Measurements from ENCODE around the gene AMDHD1. TPM values are rescaled to one million over a fixed set of nuclear protein-coding genes. Genes with fewer than 3 reads are reported as not detected.
A peak's percentile ranks its signal among the peaks of the same experiment; 100 is the strongest.

Gene AMDHD1
- 0.10 TPM for polyA plus RNA-seq (ENCODE audit: insufficient read length)

DNA sequence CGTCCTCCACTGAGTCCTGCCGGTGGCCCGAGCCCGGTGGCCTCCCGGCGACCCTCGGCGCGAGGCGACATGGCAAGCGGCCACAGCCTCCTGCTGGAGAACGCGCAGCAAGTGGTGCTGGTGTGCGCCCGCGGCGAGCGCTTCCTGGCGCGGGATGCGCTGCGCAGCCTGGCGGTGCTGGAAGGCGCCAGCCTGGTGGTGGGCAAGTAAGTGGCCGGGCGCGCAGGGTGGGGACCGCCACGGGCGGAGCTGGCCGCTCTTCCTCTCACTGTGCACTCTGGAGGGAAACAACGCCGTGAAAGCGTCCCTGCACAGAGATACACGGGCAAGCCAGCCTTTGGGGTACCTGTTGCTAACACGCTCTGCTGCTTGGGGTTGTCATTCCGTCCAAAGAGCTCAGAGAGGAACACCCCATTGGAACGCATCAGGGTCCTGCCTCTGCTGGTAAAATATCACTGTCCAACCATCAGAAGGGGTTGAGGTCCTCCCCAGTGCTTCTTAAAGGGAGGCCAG lies at the start of gene AMDHD1:
AMDHD1 (plus strand) TSS at position 2 of the 513 bp plus-strand sequence; CDS start at position 70, 68 bp downstream.
- DNase-seq, result peak; percentile 40

GRCh38 chr12:95896846-95897245 lies 46.3 kb upstream of the AMDHD1 start:
- DNase-seq, result no peak

GRCh38 chr12:95898081-95898480 lies 45.0 kb upstream of the AMDHD1 start:
- DNase-seq, result no peak

DNA sequence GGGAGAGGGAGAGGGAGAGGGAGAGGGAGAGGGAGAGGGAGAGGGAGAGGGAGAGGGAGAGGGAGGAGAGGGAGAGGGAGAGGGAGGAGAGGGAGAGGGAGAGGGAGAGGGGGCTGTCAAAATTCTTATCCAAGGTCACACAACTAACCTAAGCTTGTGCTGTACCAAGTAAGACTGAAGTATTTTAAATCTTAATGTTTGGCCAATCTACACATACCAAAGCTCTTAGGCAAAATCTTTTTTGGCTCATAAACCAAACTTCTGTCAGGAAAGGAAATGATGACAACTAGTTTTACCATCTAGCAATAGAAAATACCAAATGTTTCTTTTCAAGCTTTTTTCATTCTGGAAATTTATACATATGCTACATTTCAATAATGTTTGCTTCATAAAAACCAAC lies 34.6 kb upstream of the AMDHD1 start:
- no peak for DNase-seq

GRCh38 chr12:95909871-95910270 lies 33.3 kb upstream of the AMDHD1 start:
- no peak for DNase-seq

DNA sequence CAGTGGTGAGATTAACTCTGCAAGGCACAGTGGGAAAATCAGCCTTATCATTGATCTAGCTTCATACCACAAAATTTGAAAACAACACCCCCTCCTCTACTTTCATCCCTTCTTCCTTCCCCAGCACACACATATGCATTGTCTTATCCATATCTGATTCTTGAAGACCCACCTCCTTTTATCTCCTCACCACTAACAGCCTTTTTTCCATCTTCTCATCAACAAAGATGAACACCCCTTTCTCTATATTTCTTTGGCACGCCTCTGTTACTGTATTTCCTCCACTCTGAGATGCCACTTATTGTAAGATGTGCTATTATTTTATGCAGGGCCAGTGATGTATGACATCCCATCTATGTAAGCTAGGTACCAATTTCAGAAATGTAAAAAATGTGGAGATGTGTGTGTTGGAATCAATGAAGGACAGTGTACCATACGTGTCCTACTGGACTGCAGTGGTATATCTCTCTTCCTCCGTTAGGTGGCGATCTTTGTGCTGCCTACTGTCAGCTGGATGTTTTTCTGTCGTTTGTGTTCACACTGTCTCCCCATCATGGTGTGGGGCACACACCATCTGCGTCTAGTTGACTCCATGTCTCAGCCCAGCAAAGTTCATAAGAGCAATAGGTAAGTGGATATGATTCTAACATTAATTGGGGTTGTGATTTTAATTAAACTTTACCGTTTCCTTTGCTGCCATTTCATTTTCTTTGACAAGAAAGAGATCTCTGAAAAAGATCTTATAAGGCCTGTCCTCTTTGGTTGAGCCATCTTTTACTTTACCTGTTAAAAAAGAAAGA lies 24.7 kb upstream of the AMDHD1 start:
- DNase-seq, result peak; percentile 15

DNA sequence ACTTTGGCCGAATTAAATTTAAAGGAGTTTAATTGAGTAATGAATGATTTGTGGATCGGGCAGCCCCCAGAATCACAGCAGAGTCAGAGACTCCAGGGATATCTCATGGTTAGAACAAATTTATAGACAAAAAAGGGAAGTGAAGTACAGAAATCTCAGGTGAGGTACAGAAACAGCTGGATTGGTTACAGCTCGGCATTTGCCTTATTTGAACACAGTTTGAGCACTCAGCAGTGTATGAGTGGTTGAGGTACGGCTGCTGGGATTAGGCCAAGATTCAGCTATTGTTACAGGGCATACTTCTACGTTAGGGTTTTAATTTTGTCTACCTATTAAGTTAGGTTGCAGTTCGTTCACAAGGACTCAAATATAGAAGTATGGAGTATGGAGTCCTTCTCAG lies 24.0 kb upstream of the AMDHD1 start:
- DNase-seq, result no peak

- no peak for DNase-seq
These were observed 20.9 kb upstream of the AMDHD1 start for GRCh38 chr12:95922231-95922630.

DNA sequence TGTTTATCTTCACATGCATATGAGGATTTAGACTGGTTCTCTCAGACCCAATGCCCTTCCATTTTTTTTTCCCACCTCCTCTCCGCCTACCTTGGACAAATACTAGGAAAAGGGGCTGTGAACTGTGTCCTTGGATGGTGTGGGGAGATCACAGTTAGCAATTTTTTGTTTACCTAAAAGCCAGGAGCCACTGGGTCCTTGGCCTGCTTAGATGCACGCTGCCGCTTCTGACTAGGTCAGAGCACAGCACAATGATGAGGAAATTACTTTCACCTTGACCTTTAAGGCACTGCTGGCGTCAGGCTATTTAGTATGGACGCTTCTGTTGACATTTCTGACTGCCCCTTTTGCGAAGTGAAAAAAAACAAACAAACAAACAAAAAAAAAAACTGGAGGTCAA lies 2.6 kb upstream of the AMDHD1 start:
- DNase-seq, result no peak

DNA sequence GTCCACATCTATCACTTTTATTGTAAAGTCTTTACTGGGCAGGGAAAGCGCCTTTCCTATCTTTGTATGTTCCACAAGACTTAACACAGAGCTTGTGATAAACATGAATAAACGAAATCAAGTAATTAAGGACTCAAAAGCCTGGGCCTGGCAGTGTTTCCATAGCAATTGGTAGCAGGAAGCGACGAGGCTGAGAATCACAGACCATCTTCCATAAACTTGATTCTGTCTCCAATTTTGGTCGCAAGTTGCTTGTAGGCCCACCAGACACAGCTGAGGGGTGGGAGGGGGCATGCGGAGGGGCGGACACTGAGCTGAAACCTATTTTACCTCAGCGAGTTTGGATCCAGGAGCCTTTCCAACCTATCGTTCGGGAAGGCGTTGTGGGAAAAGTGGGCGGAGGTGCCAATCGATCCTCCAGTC lies 1.0 kb upstream of the AMDHD1 start:
- DNase-seq, result no peak

DNA sequence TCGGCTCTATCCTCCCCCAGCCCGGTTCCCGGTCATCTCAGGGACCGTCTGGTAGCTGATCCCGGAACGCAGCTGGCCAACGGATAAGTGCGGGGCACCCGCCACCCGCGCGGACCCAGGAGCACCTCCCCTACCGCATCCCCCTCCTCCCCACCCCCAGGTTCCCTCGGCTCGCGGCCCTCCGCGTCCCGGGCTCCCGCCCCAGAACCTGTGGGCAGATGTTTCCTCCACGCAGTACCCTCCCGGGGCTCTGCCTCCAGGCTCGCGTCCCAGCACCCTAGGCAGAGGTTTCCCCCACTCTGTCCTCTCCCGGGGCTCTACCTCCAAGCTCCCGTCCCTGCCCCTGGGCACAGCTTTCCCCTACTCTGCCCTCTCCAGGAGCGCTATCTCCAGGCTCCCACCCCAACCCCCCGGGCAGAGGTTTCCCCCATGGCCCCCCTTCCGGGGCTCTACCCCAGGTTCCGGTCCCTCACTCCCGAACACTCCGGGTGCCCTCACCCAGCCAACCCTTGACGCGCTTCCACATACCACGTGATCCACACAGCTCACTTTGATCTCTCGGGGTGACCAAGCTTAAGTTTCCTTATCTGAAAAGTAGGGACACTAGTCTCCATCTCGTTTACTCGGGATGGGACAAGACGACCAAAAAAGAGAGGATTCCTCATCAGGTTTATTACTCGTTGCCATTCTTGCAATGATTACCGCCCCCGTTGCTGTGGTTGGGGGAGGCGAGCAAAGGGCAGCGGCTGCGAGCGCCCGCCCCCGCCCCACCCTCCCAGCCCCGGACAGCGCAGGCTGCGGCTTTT lies 404 bp upstream of the AMDHD1 start, which contains the start of gene CCDC38:
CCDC38 (minus strand) TSS at position 91 of the 806 bp plus-strand sequence. CDS start 6,105 bp downstream, outside the sequence.
- peak; percentile 46 for DNase-seq

DNA sequence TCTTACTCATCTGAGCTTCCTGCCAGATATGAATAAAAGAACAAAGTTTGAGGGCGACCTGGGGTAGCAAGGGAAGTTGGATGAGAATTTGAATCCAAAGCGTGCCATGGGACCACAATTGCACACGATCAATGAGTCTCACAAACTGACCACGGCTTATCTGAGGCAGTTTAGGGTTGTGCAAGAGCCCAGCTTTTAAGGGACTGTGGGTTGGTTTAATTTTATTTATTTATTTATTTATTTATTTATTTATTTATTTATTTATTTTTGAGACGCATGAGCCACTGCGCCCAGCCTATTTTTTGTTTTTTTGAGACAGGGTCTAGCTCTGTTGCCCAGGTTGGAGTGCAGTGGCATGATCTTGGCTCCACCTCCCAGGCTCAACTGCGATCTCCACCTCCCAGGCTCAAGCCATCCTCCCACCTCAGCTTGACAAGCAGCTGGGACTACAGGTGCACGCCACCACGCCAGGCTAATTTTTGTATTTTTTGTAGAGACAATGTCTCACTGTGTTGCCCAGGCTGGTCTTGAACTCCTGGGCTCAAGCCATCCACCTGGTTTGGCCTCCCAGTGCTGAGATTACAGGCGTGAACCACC lies 1.1 kb downstream of the AMDHD1 start:
- no peak for DNase-seq

GRCh38 chr12:95949477-95950206 lies 6.5 kb downstream of the AMDHD1 start:
- DNase-seq, result no peak

DNA sequence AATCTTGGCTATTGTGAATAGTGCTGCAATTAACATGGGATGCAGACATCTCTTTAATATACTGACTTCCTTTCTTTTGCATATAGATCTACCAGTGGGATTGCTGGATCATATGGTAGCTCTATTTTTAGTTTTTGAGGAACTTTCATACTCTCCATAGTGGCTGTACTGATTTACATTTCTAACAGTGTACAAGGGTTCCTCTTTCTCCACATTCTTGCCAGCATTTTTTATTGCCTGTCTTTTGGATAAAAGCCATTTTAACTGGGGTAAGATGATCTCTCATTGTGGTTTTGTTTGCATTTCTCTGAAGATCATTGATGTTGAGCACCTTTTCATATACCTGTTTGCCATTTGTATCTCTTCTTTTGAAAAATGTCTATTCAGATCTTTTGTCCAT lies 8.4 kb downstream of the AMDHD1 start:
- no peak for DNase-seq

DNA sequence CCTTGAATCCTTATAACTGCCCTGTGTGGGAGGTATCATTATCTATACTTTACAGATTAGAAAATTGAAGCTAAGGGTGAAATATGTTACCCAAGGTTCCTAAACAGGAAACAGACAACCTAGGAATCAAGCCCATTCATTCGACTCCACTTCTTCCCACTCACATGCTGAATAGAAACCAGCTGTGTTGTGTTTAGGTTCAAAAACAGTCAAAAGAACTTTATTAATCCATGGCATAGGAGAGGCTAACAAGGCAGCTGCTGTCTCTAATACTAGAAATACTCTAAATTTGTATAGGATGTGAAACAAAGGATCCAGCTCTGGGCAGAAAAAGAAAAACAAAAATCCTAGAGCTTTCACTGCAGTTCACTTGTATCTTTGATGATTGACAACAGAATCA lies 9.9 kb downstream of the AMDHD1 start:
- no peak for DNase-seq

DNA sequence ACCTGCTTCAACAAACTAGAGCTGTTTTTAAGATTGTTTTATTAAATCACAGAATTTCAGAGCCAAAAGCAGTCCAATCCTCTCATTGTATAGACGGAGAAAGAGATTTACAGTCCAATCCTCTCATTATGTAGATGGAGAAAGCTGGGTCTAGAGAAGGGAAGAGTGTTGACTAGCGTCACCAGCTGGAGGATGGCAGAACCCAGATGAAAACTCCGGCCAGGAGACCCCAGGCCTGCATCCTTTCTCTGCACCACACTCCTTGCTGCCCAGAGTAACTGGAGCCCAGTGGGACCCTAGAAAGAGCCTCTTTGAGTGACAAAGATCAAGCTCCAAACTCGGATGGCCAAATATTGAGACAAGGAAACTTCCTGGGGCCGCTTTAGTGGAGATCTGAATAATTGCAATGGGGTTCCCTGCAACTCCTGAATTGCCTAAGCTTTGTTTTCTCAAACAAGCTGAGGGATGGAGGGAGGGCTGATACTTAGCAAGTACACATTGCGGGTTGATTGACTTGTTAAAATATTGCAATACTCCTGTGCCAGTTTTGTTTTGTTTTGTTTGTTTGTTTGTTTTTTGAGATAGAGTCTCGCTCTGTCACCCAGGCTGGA lies 12.5 kb downstream of the AMDHD1 start:
- DNase-seq, result no peak

DNA sequence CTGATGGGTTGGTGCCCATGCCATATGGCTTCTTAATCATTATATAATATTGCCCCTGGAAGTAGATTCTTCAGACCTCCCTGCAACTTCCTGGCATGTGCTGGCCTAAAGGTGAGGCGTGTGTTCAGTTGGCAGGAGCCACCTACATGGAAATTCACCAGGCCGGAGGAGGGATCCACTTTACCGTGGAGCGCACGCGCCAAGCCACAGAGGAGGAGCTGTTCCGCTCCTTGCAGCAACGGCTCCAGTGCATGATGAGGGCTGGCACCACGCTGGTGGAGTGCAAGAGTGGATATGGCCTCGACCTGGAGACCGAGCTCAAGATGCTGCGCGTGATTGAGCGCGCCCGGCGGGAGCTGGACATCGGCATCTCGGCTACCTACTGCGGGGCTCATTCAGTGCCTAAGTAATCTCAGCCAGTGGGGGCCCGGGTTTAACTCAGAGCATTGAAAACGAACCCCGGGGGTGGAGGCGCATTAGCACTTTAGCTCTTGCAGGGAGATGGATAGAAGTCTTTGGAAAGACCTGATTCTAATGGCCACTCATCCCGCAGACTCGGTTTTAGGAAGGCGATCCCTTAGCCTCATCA lies 13.5 kb downstream of the AMDHD1 start:
- no peak for DNase-seq

- no peak for DNase-seq
These were observed 16.0 kb downstream of the AMDHD1 start for GRCh38 chr12:95959107-95959506.

- no peak for DNase-seq
These were observed 17.1 kb downstream of the AMDHD1 start for GRCh38 chr12:95960241-95960640.

DNA sequence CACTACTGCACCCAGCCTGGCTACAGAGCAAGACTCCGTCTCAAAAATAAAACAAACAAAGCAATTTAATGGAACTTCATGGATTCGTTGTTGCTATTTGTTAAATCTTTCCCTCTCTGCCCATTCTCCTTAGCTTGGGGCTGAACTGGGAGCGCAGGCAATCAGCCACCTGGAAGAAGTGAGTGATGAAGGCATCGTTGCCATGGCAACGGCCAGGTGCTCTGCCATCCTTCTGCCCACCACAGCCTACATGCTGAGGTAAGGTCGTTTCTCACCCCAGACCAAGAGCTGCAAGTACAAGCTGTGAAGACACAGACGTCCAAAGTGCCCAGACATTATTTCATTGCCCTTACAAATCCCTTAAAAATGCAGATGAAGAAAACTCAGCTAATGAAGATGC lies 19.1 kb downstream of the AMDHD1 start:
- DNase-seq, result no peak

DNA sequence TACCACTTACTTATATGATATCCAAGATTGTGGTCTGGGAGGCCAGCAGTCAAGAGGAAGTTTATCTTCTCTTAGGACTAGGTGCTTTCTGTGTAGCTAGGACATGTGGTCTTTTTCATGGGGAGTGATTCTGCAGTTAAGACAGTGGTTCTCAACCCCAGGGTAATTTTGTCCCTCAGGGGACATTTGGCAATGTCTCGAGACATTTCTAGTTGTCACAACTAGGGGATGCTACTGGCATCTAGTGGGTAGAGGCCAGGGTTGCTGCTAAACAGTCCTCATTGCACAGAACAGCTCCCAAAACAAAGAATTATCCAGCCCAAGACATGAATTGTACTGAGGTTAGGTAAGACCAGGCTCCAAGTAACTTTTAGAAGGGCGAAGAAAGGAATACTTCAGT lies 20.0 kb downstream of the AMDHD1 start:
- DNase-seq, result no peak

Measured in hindlimb muscle (tissue), 1 donor.